HT-29 (cell line): ENCODE measurements around the gene MRPS26. TPM values are rescaled to one million over a fixed set of nuclear protein-coding genes. Genes with fewer than 3 reads are reported as not detected.
"Not testable (repeated sequence)": the region's sequence is repeated elsewhere in the genome, so short reads cannot be mapped to it uniquely, and the experiment has no call there.

Experiments
- DNase-seq: peaks from one replicate; pipeline ENCODE4 v3.0.0-alpha.2; 2015; ENCODE audit warnings: low spot score
- total RNA-seq: library from RNA; depleted of rRNA; stranded (reverse); fragments of >200 nt; shearing (Covaris generic); gene quantifications from 2 replicates; pipeline ENCODE4 v1.2.3, GENCODE V29; 2014

MRPS26 gene
- total RNA-seq, 1 experiment from 2014 or later: 150 TPM

DNA sequence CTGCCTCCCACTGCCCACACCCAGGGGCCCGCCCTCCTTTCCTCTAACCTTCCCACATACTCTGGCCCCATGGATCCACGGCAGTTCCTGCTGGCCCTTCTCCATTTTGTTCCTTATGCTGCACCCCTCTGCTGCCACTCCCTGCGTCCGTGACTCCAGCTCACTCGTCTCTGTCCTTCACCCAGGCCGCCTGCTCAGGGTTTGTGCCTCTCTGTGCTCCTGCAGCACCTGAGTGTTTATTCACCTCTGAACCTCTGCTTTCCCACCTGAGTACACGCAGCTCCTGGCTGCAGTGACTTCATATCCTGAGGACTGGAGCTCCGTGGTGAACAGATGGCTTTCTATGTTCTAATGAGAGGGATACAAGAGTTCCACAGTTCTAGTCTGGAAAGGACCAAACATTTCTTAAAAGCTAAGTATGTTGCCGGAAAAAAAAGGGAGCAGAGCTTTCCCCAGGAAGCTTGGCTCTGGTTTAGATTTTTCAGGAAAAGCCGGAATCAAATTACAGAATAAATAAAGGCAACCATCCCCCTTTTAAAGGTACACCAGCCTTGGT lies 3.9 kb upstream of the MRPS26 start:
- DNase-seq: no peak

DNA sequence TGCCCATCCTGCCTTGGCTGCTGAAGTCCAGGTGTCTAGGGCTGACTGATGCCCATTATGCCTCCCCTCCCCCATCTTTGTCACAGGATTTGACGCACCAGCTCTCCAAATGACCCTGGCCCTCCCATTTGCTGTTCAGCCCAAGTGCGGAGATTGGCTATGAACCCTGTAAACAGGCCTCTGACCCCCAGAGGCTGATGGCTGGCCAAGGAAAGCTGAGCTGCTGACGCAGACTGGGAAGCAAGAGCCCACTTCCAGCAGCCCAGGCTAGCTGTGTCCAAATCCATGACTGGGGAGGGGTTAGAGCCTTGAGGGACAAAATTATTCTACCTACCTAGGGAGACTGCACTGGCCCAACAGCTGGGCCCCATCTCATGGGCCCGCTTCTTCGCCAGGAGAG lies 3.2 kb upstream of the MRPS26 start:
- no peak for DNase-seq

DNA sequence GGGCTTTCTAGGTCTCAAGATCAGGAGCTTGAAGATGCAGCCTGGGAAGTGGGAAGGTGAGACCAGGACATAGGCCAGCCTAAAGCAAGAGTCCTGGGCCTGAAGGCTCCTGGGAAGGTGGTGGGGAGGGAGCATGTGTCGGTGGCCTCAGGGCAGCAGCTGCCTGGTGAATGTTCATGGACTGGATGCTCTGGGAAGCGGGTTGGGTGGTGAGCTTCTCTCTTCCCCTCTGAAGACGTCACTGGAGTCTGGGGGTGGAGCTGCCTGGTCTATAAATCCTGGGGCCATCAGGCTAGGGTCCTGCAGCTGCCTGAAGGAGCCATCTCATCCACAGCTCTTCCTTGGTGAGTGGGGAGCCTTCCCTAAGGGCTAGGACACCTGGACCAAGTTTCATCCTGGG lies 2.5 kb upstream of the MRPS26 start, which contains the start of gene GNRH2:
Gene GNRH2, plus strand, starts transcription at position 301 of the 400 bp plus-strand sequence. CDS start 793 bp downstream, outside the sequence.
- no peak for DNase-seq

DNA sequence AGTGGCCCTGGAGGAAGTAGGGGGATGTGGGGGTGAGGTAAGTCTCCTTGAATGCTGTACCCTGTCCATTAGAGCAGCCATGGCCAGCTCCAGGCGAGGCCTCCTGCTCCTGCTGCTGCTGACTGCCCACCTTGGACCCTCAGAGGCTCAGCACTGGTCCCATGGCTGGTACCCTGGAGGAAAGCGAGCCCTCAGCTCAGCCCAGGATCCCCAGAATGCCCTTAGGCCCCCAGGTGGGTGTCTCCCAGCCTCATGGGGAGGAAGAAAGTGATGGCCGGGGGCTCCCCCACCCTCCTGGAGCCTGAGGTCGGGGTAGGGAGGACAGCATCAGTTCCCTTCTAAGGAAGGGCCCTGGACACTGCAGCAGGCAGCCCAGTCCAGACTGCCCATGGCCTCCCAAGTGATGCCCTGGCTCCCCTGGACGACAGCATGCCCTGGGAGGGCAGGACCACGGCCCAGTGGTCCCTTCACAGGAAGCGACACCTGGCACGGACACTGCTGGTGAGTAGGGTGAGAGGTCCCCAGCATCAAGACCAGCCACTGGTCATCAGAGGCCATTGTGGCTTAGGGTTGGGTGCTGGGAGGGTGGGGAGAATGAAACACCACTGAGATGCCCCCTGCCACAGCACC lies 1.4 kb upstream of the MRPS26 start:
- DNase-seq: no peak

DNA sequence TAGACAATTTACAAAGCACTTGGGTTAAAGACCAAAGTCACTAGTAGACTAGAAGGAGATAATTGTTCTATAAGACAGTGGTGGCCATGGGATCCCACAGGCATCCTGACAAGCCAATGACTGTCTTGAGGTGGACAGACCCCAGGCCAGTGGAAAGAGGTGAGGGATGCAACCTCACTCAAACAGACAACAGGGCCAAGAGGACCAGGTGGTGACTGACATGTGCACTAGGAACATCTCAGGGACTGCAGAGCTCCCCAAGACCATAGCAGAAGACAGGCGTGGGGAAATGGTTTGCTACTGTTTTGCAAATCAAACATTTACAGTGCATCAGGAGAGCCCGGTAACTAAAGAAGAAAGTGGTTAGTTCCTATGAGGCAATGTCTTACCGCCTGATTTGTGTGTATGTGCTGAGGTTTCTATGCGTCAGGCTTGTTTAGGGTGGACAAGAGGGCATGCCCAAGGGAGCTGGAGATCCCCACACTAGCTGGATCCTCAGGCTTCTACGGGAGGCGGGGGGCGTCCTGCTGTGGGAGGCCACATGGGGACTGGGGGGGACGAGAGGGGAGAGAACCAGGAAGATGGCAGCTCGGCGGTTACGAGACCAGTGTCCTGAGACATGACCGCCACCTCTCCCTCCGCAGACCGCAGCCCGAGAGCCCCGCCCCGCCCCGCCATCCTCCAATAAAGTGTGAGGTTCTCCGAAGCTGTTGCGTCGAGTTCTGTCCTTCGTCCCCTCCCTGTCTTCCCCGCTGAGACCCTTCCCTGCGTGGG lies 623 bp upstream of the MRPS26 start:
- peak; percentile 36 for DNase-seq

DNA sequence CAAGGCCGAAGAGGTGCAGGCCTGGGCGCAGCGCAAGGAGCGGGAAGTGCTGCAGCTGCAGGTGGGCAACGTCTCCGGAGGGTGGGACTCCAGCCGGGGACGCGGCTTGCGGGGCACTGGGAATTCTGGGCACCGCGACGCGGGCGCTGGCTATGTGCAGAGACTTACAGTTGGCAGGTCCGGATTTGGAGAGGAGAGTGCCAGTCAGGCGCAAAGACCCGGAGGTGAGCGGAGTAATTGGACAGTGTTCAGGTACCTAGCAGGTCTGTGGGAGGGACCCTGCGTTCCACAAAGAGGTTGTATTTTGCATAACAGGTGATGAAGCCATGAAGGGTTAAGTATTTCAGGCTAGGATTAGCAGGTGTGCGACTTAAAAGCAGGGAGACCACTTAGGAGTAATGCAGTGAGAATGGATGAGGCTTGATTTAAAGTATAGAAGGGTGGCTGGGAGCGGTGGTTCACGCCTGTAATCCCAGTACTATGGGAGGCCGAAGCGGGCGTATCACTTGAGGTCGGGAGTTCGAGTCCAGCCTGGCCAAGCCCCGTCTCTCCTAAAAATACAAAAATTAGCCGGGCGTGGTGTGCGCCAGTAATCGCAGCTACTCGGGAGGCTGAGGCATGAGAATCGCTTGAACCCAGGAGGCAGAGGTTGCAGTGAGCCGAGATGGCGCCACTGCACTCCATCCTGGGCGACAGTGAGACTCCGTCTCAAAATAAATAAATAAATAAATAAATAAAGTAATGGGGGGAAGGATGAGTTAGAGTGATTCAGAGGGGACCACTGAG lies 1.0 kb downstream of the MRPS26 start:
- DNase-seq: peak; percentile 33

DNA sequence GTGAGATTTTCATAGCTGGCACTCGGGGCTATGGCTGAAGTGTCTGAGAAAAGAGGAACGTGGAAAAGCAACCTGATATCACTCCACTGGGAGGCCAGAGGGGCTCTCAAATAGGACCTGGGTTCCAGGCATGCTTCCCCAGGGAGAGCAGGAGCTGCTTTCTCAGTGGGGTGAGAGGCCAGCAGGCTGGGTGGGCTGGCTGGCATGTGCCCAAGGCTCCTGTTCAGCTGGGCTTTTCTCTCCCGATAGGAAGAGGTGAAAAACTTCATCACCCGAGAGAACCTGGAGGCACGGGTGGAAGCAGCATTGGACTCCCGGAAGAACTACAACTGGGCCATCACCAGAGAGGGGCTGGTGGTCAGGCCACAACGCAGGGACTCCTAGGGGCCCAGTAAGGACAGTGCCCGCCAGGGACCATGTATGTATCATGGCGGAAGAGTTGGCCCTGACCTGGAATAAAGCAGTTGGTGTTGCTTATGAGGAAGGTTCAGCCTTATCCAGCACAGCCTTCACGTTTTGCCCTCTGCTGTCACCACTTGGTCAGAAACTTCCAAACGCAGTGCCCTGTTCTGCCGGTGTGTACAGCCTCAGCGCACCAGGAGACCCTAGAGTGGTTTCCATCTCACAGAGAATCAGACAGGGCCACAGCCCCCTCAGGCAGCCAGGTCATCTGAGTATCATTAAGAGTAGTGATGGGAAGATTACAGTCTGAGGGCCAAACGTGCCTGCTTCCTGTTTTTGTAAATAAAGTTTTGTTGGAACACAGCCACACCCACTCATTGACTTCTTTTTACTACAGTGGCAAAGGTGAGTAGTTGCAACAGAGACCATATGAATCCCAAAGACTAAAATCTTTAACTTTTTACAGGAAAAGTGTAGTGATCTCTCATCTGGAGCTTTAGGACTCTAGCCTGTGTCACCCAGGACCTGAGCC lies 1.9 kb downstream of the MRPS26 start:
- DNase-seq: no peak

DNA sequence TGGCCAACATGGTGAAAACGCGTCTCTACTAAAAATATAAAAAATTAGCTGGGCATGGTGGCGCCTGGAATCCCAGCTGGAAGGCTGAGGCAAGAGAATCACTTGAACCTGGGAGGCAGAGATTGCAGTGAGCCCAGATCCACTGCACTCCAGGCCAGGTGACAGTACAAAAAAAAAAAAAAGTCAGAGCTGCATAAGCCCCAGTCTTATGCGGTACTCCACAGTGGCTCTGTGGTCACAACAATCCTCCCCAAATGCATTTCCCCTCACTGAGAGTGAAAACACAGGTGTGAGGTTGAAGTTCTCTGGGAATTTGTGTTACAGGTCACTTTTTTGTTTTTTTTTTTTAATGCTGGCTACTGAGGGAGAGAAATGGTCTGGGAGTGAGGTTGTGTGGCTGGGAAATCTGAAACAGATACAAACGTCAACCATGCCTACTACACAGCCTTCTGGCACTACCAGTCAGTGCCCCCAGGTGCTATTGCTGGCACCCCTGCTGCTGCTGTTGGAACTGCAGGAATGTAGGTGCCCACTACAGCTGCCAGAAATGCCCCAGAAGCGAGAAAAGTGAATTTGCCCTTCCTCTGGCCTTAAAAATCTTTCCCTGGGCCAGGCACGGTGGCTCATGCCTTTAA lies 5.7 kb downstream of the MRPS26 start:
- no peak for DNase-seq

DNA sequence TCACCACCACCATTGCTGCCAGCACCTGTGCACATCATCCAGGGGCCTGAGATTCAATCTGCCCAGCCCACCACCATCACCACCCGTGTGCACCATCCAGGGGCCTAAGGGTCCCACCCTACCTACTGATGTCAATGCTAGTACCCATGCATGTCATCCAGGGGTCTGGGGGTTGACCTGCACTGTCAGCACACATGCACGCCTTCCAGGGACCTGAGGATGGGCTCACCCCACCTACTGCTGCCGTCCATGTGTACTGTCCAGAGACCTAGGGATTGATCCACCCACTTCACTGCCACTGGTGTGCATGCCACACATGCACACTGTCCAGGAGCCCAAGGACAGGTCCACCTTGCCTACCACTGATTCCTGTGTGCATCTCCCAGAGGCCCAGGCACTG lies 13.6 kb downstream of the MRPS26 start:
- DNase-seq: no peak

DNA sequence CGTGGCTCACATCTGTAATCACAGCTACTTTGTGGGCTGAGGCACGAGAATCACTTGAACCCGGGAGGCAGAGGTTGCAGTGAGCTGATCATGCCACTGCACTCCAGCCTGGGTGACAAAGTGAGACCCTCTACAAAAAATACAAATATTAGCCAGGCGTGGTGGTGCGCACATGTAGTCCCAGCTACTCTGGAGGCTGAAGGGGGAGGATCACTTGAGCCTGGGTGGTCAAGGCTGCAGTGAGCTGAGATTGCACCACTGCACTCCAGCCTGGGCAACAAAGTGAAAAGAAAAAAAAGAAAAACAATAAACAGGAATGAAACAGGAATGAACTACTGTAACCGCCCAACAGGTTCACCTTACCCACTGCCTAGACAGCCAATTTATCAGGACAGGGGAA lies 18.3 kb downstream of the MRPS26 start:
- not testable (repeated sequence) for DNase-seq

DNA sequence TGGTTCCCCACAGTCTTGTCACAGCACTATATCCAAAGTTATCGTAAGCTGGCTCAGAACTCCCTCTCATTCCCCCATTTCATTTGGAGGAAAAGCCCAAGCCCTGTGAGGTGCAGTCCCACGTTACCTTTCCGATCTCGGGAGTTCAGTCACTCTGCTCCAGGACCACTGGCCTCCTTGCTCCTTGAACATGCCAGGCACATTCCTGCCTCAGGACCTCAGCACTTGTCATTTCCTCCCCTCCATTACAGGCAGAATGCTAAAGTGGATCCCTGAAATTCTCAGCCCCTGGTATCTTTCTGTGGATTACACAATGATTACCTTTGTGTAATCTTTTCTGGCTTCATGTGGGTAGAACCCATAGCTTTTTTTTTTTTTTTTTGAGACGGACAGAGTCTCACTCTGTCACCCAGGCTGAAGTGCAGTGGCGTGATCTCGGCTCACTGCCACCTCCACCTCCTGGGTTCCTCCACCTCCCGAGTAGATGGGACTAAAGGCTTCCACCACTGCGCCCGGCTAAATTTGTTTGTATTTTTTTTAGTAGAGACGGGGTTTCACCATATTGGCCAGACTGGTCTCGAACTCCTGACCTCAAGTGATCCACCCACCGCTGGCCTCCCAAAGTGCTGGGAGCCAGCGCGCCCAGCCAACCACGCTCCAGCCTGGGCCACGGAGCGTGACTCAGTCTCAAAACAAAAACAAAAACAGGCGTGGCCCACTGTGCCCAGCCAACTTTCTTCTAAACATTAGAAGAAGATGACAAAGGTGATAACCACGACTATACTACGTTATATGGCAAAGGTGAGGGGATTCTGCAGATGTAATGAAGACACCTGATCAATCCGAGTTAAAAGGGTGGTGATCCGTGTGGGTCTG lies 21.5 kb downstream of the MRPS26 start:
- no peak for DNase-seq

DNA sequence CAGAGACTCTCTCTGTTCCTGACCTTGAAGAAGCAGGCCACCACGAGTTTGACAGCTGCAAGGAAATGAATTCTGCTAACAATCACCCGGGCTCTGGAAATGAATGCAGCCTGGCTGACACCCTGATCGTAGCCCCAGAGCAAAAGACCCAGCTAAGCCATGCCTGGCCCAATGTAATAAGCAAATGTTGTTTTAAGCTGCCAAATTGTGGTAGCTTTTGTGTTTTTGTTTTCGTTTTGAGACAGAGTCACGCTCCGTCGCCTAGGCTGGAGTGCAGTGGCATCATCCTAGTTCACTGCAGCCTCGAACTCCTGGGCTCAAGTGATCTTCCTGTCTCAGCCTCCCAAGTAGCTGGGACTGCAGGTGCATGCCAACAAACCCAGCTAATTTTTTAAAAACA lies 22.2 kb downstream of the MRPS26 start:
- no peak for DNase-seq

DNA sequence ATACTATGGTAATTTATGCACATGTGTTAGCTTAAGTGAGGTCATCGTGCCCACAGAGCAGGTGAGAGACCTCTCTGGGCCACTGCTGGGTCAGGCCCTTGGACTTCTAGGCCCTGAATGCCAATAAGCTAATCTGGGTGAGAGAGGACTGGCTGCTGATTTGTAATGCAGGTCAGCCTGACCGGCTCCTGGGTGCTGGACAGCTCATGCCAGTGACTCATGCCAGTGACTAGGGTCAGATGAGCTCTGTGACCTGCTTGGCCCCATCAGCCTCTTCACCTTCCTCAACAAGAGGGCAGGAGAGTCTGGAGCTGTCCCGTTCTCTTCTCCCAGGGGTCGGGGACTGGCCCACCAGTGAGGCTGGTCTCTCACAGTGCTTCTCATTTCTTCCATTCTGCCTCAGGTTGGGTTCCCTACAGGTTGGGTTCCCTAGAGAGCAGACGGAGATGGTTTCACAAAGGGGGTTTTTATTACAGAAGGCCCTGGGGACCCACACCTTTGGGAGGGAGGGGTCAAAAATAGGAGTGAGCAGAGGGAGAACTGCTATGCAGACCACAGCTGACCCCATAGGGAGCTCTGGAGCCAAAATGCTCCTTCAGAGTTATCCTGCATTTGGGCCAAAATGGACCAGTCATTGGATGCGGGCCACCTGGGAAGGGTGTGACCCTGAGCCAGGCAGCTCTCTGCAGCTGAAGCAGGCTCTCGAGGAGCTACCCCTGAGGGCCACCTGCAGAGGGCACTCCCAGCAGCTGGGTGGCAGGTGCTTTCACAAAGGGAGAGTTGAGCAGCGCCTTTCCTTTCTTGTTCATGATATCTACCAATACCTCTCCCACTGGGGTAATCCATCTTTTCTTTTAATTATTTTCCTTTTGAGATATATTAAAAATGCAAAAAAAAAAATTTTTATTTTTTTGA lies 23.4 kb downstream of the MRPS26 start:
- DNase-seq: peak; percentile 24

DNA sequence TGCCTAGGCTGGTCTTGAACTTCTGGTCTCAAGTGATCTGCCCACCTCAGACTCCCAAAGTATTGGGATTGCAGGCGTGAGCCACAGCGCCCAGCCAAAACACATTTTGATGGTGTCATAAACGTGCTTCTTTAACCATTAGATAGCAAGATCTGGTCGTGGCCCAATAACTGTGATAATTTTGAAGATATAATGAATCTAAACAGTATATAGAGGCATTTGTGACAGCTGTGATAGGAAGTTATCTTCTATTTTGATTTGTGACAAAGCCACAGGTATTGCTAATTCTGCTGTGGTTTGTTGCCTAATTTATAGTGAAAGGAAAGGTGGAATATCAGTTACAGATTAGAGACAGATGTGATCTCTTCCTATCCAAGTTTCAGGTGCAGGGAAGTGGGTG lies 24.9 kb downstream of the MRPS26 start:
- no peak for DNase-seq

DNA sequence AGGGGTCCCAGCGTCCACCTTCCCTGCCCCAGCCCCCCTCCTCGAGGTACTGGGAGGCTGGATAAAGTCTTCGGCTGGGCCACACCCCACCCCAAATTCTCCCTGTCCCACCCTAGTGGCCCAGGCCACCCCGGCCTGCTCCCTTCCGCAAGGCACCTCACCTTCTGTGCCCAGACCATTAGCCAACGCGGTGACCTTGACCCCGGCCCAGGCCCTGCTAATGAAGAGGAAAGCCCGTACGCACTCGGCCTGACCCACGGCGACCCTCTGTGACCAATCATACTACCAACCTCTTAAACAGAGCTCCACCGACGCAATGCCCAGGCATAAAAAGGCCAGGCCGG lies 25.4 kb downstream of the MRPS26 start:
- no peak for DNase-seq

DNA sequence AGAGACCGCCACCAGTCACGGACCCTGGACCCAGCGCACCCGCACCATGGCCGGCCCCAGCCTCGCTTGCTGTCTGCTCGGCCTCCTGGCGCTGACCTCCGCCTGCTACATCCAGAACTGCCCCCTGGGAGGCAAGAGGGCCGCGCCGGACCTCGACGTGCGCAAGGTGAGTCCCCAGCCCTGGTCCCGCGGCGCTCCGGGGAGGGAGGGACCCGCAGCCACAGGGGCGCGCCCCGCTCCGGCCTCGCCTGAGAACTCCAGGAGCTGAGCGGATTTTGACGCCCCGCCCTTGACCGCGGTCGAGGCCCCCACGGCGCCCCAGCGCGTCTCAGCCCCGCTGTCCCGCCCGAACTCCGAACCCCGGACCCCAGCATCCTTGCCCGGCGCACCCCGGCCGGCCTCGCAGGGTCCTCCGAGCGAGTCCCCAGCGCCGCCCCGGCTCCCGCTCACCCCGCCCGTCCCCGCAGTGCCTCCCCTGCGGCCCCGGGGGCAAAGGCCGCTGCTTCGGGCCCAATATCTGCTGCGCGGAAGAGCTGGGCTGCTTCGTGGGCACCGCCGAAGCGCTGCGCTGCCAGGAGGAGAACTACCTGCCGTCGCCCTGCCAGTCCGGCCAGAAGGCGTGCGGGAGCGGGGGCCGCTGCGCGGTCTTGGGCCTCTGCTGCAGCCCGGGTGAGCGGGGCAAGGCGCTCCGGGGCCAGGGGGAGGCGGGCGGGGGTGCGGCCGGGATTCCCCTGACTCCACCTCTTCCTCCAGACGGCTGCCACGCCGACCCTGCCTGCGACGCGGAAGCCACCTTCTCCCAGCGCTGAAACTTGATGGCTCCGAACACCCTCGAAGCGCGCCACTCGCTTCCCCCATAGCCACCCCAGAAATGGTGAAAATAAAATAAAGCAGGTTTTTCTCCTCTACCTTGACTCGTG lies 26.0 kb downstream of the MRPS26 start, which contains the start of gene OXT:
Gene OXT, plus strand, starts transcription at position 11 of the 920 bp plus-strand sequence. Its CDS starts 36 bp downstream, at position 47.
- no peak for DNase-seq

DNA sequence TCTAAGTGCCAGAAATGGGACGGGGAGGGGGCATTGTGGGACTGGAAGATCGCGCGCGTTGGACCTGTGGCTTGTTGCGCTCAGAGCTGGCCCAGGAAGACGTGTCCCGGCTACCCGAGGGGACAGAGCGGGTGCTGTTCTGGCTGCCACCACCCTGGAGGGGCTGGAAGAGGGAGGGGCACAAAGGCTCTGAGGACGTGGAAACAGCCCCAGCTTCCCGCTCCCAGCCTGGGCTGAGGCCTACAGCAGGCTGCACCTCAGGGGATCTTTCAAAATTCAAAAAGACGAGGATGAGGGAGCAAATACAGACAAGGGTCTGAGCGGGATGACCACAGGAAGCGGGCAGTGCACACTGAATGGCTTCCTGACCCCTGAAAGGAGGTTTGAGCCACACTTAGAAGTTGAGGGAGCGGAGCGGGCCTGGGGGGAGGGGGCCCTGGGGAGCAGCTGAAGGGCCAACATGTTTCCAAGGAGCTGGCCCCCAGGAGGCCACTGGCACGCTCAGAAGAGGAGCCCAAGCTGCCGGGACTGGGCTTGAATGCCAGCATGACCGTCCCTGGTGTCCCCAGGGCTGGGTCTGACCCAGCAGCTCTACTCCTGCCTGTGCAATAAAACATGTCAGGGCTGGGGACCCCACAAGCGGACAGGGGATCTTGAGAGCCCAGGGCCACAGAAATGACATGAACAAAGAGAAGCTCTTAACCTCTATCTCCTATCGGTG lies 26.8 kb downstream of the MRPS26 start:
- DNase-seq: no peak
